DOHH2 (cell line): Measurements from ENCODE around the gene C3orf52.

Source experiments
- H3F3A ChIP-seq: fragments of 200-600 bp; sonication (generic), shearing (Covaris generic); 2 replicates; pipeline ENCODE4 v1.6.0; 2016; ENCODE audit warnings: antibody characterized with exemption, mild to moderate bottlenecking; ENCODE audit not compliant: control insufficient read depth, insufficient read depth
- H3K27ac ChIP-seq: fragments of 200-600 bp; sonication (generic); 2 replicates; pipeline ENCODE4 v1.5.1; 2014; ENCODE audit warnings: low read depth, mild to moderate bottlenecking, low read length, moderate library complexity
- H3K27me3 ChIP-seq: fragments of 200-600 bp; sonication (generic); 2 replicates; pipeline ENCODE4 v1.6.1; 2014; ENCODE audit warnings: mild to moderate bottlenecking, low read length, mixed read lengths; ENCODE audit not compliant: control insufficient read depth
- H3K36me3 ChIP-seq: fragments of 200-600 bp; sonication (generic); 2 replicates; pipeline ENCODE4 v1.6.1; 2014; ENCODE audit warnings: mild to moderate bottlenecking, low read length, moderate library complexity, mixed read lengths; ENCODE audit not compliant: control insufficient read depth
- H3K4me1 ChIP-seq: fragments of 200-600 bp; sonication (generic); 2 replicates; pipeline ENCODE4 v1.6.1; 2014; ENCODE audit warnings: mild to moderate bottlenecking, low read length, mixed read lengths; ENCODE audit not compliant: control insufficient read depth
- H3K4me2 ChIP-seq: fragments of 200-600 bp; sonication (generic); 2 replicates; pipeline ENCODE4 v1.6.0; 2014; ENCODE audit warnings: mild to moderate bottlenecking, low read length, moderate library complexity
- H3K4me3 ChIP-seq: fragments of 200-600 bp; sonication (generic); 2 replicates; pipeline ENCODE4 v1.5.1; 2014; ENCODE audit warnings: mild to moderate bottlenecking, low read length, mixed read lengths
- H3K79me2 ChIP-seq: fragments of 200-600 bp; sonication (generic); 2 replicates; pipeline ENCODE4 v1.6.1; 2014; ENCODE audit warnings: mild to moderate bottlenecking, low read length, mixed read lengths; ENCODE audit not compliant: control insufficient read depth
- H3K9me2 ChIP-seq: fragments of 200-600 bp; sonication (generic); replicated peaks from 2 replicates; pipeline ENCODE4 v1.6.1; 2014; ENCODE audit warnings: mild to moderate bottlenecking, low read length, mixed read lengths; ENCODE audit not compliant: control insufficient read depth
- H3K9me3 ChIP-seq: fragments of 200-600 bp; sonication (generic); 2 replicates; pipeline ENCODE4 v1.6.1; 2014; ENCODE audit warnings: antibody characterized with exemption, low read length, mixed read lengths; ENCODE audit not compliant: control insufficient read depth, insufficient read depth
- H4K20me1 ChIP-seq: fragments of 200-600 bp; sonication (generic); 2 replicates; pipeline ENCODE4 v1.6.0; 2014; ENCODE audit warnings: low read depth, mild to moderate bottlenecking, antibody characterized with exemption, low read length, moderate library complexity; ENCODE audit not compliant: control insufficient read depth, insufficient read depth
- CTCF ChIP-seq: fragments of 200-600 bp; sonication (generic); IDR thresholded peaks from one replicate; pipeline ENCODE4 v1.5.1; 2014; ENCODE audit warnings: antibody characterized with exemption, mild to moderate bottlenecking, low read depth, low read length; ENCODE audit not compliant: poor library complexity, severe bottlenecking
- EZH2phosphoT487 ChIP-seq: fragments of 200-600 bp; sonication (generic); IDR thresholded peaks from 2 replicates; pipeline ENCODE4 v1.6.1; 2017; ENCODE audit warnings: borderline replicate concordance, mild to moderate bottlenecking, antibody characterized with exemption, low read length, moderate library complexity, mixed read lengths

The C3orf52 gene

GRCh38 chr3:112128843-112129727, 42.9 kb downstream of the C3orf52 start:
- no peak for TF ChIP-seq EZH2phosphoT487
- no peak for TF ChIP-seq CTCF
- Histone ChIP-seq H3K9me2 (no peaks in the 10 kb centered on the region), H3K27ac (peak overlapping the region; percentile 99), H3K4me3 (peak overlapping the region; percentile 93), H3K79me2 (peaks cover 94% of the 10 kb centered on the region), H3K27me3 (no peaks in the 10 kb centered on the region), H3K4me1 (peaks cover 75% of the 10 kb centered on the region), H4K20me1 (no peaks in the 10 kb centered on the region), H3K9me3 (no peaks in the 10 kb centered on the region), H3K36me3 (peaks cover 87% of the 10 kb centered on the region), H3F3A (peaks cover 91% of the 10 kb centered on the region), H3K4me2 (peak overlapping the region; percentile 97)

GRCh38 chr3:112129925-112130637, 43.9 kb downstream of the C3orf52 start:
- H3K4me1 ChIP-seq: peaks cover 76% of the 10 kb centered on the region
- no peaks in the 10 kb centered on the region for H4K20me1 ChIP-seq
- peak overlapping the region; percentile 97 for H3K4me2 ChIP-seq
- H3K27ac ChIP-seq: peak overlapping the region; percentile 99
- no peaks in the 10 kb centered on the region for H3K27me3 ChIP-seq
- peaks cover 92% of the 10 kb centered on the region for H3F3A ChIP-seq
- TF ChIP-seq CTCF (no peak), EZH2phosphoT487 (no peak)
- no peaks in the 10 kb centered on the region for H3K9me2 ChIP-seq
- H3K36me3 ChIP-seq: peaks cover 79% of the 10 kb centered on the region
- peaks cover 99% of the 10 kb centered on the region for H3K79me2 ChIP-seq
- peak overlapping the region; percentile 93 for H3K4me3 ChIP-seq
- H3K9me3 ChIP-seq: no peaks in the 10 kb centered on the region

GRCh38 chr3:112130638-112130993, 44.4 kb downstream of the C3orf52 start:
- H3K27ac ChIP-seq: peak overlapping the region; percentile 99
- H3K36me3 ChIP-seq: peaks cover 73% of the 10 kb centered on the region
- no peaks in the 10 kb centered on the region for H3K27me3 ChIP-seq
- peaks cover 96% of the 10 kb centered on the region for H3K79me2 ChIP-seq
- peak overlapping the region; percentile 93 for H3K4me3 ChIP-seq
- H3K4me1 ChIP-seq: peaks cover 76% of the 10 kb centered on the region
- no peaks in the 10 kb centered on the region for H4K20me1 ChIP-seq
- peaks cover 88% of the 10 kb centered on the region for H3F3A ChIP-seq
- H3K9me3 ChIP-seq: no peaks in the 10 kb centered on the region
- TF ChIP-seq EZH2phosphoT487 (no peak), CTCF (no peak)
- peak overlapping the region; percentile 97 for H3K4me2 ChIP-seq
- no peaks in the 10 kb centered on the region for H3K9me2 ChIP-seq
